Measurements from ENCODE around the gene PKIG.

DNA sequence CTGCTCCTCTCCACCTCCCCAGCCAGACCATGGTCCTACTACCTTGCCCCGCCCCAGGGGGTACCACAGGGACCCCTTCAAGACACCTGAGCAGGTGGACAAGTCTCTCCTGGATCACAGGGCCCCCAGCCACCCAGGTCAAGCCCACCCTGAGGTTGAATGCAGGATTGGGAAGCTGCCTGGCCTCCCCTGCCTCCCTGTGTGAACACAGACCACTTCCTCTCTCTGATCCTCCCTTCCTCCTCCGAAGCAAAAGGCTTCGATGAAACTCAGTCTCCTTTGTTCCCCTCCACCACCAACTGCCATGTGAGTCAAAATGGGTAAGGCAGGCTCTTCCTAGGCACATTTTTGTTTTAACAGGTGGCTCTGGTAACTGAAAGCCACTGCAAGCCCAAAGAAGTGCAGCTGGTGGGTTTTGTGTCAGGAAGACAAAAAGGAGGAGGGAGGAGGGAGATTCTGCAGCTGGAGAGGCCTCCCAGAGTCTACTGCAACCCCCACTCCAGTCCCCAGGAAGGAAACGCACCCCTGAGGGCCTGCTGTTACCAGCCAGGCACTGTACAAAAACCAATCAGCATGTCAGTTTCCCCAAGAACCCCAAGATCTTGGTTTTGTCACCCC is 63.8 kb downstream of the PKIG start:
- TF ChIP-seq, protein P1, sequence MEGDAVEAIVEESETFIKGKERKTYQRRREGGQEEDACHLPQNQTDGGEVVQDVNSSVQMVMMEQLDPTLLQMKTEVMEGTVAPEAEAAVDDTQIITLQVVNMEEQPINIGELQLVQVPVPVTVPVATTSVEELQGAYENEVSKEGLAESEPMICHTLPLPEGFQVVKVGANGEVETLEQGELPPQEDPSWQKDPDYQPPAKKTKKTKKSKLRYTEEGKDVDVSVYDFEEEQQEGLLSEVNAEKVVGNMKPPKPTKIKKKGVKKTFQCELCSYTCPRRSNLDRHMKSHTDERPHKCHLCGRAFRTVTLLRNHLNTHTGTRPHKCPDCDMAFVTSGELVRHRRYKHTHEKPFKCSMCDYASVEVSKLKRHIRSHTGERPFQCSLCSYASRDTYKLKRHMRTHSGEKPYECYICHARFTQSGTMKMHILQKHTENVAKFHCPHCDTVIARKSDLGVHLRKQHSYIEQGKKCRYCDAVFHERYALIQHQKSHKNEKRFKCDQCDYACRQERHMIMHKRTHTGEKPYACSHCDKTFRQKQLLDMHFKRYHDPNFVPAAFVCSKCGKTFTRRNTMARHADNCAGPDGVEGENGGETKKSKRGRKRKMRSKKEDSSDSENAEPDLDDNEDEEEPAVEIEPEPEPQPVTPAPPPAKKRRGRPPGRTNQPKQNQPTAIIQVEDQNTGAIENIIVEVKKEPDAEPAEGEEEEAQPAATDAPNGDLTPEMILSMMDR (IDR thresholded peaks at IDR 0.05), result no peak
- no peak for TF ChIP-seq POLR2A (IDR thresholded peaks at IDR 0.05)

All from heart left ventricle (tissue), 13 donors.